Measurements from ENCODE around the gene PTPN9.

GRCh38 chr15:75598361-75598760 lies 19.2 kb upstream of the PTPN9 start:
- no peak for TF ChIP-seq POLR2A (IDR thresholded peaks at IDR 0.05)
- TF ChIP-seq CTCF (IDR thresholded peaks at IDR 0.05), result no peak

Data from prostate gland (tissue), 2 donors.